SU-DHL-6 (cell line): ENCODE results near the gene ATP13A2.

Experiments used
- CTCF ChIP-seq: fragments of 200-600 bp; sonication (generic); IDR thresholded peaks from one replicate; pipeline ENCODE4 v1.5.1; 2017; ENCODE audit warnings: antibody characterized with exemption, mild to moderate bottlenecking, low read length, moderate library complexity; ENCODE audit not compliant: insufficient read depth, poor library complexity, severe bottlenecking
- EZH2phosphoT487 ChIP-seq: fragments of 200-600 bp; sonication (generic), shearing (Covaris generic); conservative IDR thresholded peaks from 2 replicates; pipeline ENCODE4 v1.6.1; 2018; ENCODE audit warnings: mild to moderate bottlenecking, antibody characterized with exemption, low read length, moderate library complexity, mixed read lengths

GRCh38 chr1:17027403-17027802 is 15.7 kb upstream of the ATP13A2 start:
- no peak for TF ChIP-seq EZH2phosphoT487
- TF ChIP-seq CTCF, result no peak
